H9 (cell line): ENCODE data around the gene BIRC7. TPM values are rescaled to one million over a fixed set of nuclear protein-coding genes. Genes with fewer than 3 reads are reported as not detected.

Experiments
- DNase-seq: peaks from one replicate; pipeline ENCODE4 v3.0.0-alpha.2; 2017
- H2AFZ ChIP-seq: one replicate; pipeline ENCODE4 v1.6.1; 2013; ENCODE audit warnings: mild to moderate bottlenecking, low read length, control low read depth, moderate library complexity
- H2AK5ac ChIP-seq: 2 replicates; pipeline ENCODE4 v1.6.1; 2013; ENCODE audit warnings: low read length, control low read depth, mixed read lengths; ENCODE audit not compliant: insufficient read length
- H2BK120ac ChIP-seq: one replicate; pipeline ENCODE4 v1.6.1; 2013; ENCODE audit warnings: low read depth, mild to moderate bottlenecking, low read length, control low read depth, inconsistent platforms; ENCODE audit not compliant: poor library complexity, severe bottlenecking
- H2BK12ac ChIP-seq: 2 replicates; pipeline ENCODE4 v1.6.1; 2013; ENCODE audit warnings: low read length, control low read depth, mixed read lengths, low read depth; ENCODE audit not compliant: insufficient read length
- H2BK15ac ChIP-seq: 2 replicates; pipeline ENCODE4 v1.6.1; 2013; ENCODE audit warnings: low read depth, low read length, control low read depth
- H2BK20ac ChIP-seq: one replicate; pipeline ENCODE4 v1.6.1; 2013; ENCODE audit warnings: low read depth, mild to moderate bottlenecking, low read length, control low read depth, inconsistent platforms; ENCODE audit not compliant: poor library complexity, severe bottlenecking
- H2BK5ac ChIP-seq: 2 replicates; pipeline ENCODE4 v1.6.1; 2013; ENCODE audit warnings: low read length, control low read depth, mixed read lengths; ENCODE audit not compliant: insufficient read length
- H3K14ac ChIP-seq: 2 replicates; pipeline ENCODE4 v1.6.1; 2013; ENCODE audit warnings: low read length, control low read depth; ENCODE audit not compliant: insufficient read depth
- H3K18ac ChIP-seq: 2 replicates; pipeline ENCODE4 v1.6.1; 2013; ENCODE audit warnings: low read depth, mild to moderate bottlenecking, mixed read lengths, low read length, control low read depth; ENCODE audit not compliant: insufficient read length
- H3K23ac ChIP-seq: 2 replicates; pipeline ENCODE4 v1.6.1; 2013; ENCODE audit warnings: low read length, control low read depth, mixed read lengths, low read depth; ENCODE audit not compliant: insufficient read length
- H3K23me2 ChIP-seq: 2 replicates; pipeline ENCODE4 v1.6.1; 2013; ENCODE audit warnings: low read depth, mild to moderate bottlenecking, mixed read lengths, low read length, control low read depth; ENCODE audit not compliant: insufficient read length, poor library complexity, severe bottlenecking
- H3K27ac ChIP-seq: 2 replicates; pipeline ENCODE4 v1.5.1; 2013; ENCODE audit warnings: low read length, control low read depth, mixed read lengths, low read depth; ENCODE audit not compliant: insufficient read length
- H3K27me3 ChIP-seq: 2 replicates; pipeline ENCODE4 v1.6.1; 2013; ENCODE audit warnings: low read length, control low read depth, inconsistent platforms; ENCODE audit not compliant: insufficient read depth
- H3K4ac ChIP-seq: 2 replicates; pipeline ENCODE4 v1.6.1; 2013; ENCODE audit warnings: low read depth, mild to moderate bottlenecking, control low read depth, inconsistent platforms, low read length, moderate library complexity
- H3K4me1 ChIP-seq: 2 replicates; pipeline ENCODE4 v1.6.1; 2013; ENCODE audit warnings: low read length, control low read depth, inconsistent platforms; ENCODE audit not compliant: insufficient read depth
- H3K4me2 ChIP-seq: 2 replicates; pipeline ENCODE4 v1.6.1; 2013; ENCODE audit warnings: low read length, control low read depth, mixed read lengths; ENCODE audit not compliant: insufficient read length, insufficient read depth
- H3K56ac ChIP-seq: 2 replicates; pipeline ENCODE4 v1.6.1; 2013; ENCODE audit warnings: low read depth, mild to moderate bottlenecking, mixed read lengths, low read length, control low read depth; ENCODE audit not compliant: insufficient read length
- H3K79me1 ChIP-seq: 2 replicates; pipeline ENCODE4 v1.6.1; 2013; ENCODE audit warnings: low read depth, mild to moderate bottlenecking, moderate library complexity, low read length, control low read depth, inconsistent platforms; ENCODE audit not compliant: insufficient read depth, poor library complexity, severe bottlenecking
- H3K79me2 ChIP-seq: 2 replicates; pipeline ENCODE4 v1.6.1; 2013; ENCODE audit warnings: low read length, control low read depth, inconsistent platforms; ENCODE audit not compliant: insufficient read depth
- H3K9ac ChIP-seq: 2 replicates; pipeline ENCODE4 v1.6.1; 2013; ENCODE audit warnings: low read length, control low read depth, mixed read lengths; ENCODE audit not compliant: insufficient read length; ENCODE audit errors: extremely low read depth
- H3K9me3 ChIP-seq: one replicate; pipeline ENCODE4 v1.6.1; 2013; ENCODE audit warnings: low read depth, low read length, inconsistent platforms; ENCODE audit not compliant: control insufficient read depth
- H3T11ph ChIP-seq: one replicate; pipeline ENCODE4 v1.6.1; 2013; ENCODE audit warnings: mild to moderate bottlenecking, low read length, control low read depth, inconsistent platforms
- H4K20me1 ChIP-seq: one replicate; pipeline ENCODE4 v1.6.1; 2013; ENCODE audit not compliant: control insufficient read depth, insufficient read length, insufficient read depth
- H4K5ac ChIP-seq: 2 replicates; pipeline ENCODE4 v1.6.1; 2013; ENCODE audit warnings: low read depth, mild to moderate bottlenecking, mixed read lengths, low read length, control low read depth; ENCODE audit not compliant: insufficient read length
- H4K8ac ChIP-seq: replicated peaks from 2 replicates; pipeline ENCODE4 v1.6.1; 2013; ENCODE audit warnings: low read length, control low read depth, mixed read lengths, low read depth; ENCODE audit not compliant: insufficient read length
- H4K91ac ChIP-seq: 2 replicates; pipeline ENCODE4 v1.6.1; 2013; ENCODE audit warnings: low read depth, mild to moderate bottlenecking, moderate library complexity, mixed read lengths, low read length, control low read depth; ENCODE audit not compliant: insufficient read length
- H3K27ac Mint-ChIP-seq, 3 experiments: 2 replicates in 2 of 3; 3 replicates in 1 of 3; pipeline ENCODE4 v1.8.0; 2020 to 2021; ENCODE audit warnings: mixed read lengths in 3 of 3, mild to moderate bottlenecking in 1 of 3, moderate library complexity in 1 of 3
- H3K27me3 Mint-ChIP-seq: 2 replicates; pipeline ENCODE4 v1.8.0; 2021; ENCODE audit warnings: low read depth, mild to moderate bottlenecking, moderate library complexity, mixed read lengths
- H3K36me3 Mint-ChIP-seq, 3 experiments: 2 replicates in 2 of 3; 3 replicates in 1 of 3; pipeline ENCODE4 v1.8.0; 2020 to 2021; ENCODE audit warnings: low read depth in 3 of 3, mixed read lengths in 3 of 3; ENCODE audit not compliant: insufficient read depth in 1 of 3
- H3K4me1 Mint-ChIP-seq, 2 experiments: 2 replicates each; pipeline ENCODE4 v1.8.0; 2020; ENCODE audit warnings: mixed read lengths in 2 of 2
- H3K4me3 Mint-ChIP-seq, 2 experiments: 2 replicates in 1 of 2; 3 replicates in 1 of 2; pipeline ENCODE4 v1.8.0; 2020 to 2021; ENCODE audit warnings: mild to moderate bottlenecking in 2 of 2, mixed read lengths in 2 of 2, moderate library complexity in 1 of 2
- H3K9me3 Mint-ChIP-seq, 2 experiments: 2 replicates in 1 of 2; 3 replicates in 1 of 2; pipeline ENCODE4 v1.8.0; 2020; ENCODE audit warnings: mild to moderate bottlenecking in 2 of 2, mixed read lengths in 2 of 2, moderate library complexity in 1 of 2
- CTCF ChIP-seq: fragments of 200-600 bp; sonication (generic); conservative IDR thresholded peaks from 3 replicates; pipeline ENCODE4 v1.8.0; 2021; ENCODE audit warnings: antibody characterized with exemption, mild to moderate bottlenecking
- WGBS: extraction: QIAGEN DNeasy Blood & Tissue Kit; methylation state at CpG from one replicate; pipeline ENCODE4 v1.1.7; 2013; ENCODE audit warnings: missing lambda C conversion rate, low lambda C conversion rate, mixed read lengths; ENCODE audit not compliant: insufficient read length; ENCODE audit errors: extremely low coverage; 5-methylcytosine and 5-hydroxymethylcytosine counted together
- total RNA-seq: library from RNA; stranded (reverse); gene quantifications from 2 replicates; pipeline ENCODE4 v1.2.1, GENCODE V29; 2021

Gene BIRC7
- total RNA-seq, 1 experiment from 2014 or later: not detected

DNA sequence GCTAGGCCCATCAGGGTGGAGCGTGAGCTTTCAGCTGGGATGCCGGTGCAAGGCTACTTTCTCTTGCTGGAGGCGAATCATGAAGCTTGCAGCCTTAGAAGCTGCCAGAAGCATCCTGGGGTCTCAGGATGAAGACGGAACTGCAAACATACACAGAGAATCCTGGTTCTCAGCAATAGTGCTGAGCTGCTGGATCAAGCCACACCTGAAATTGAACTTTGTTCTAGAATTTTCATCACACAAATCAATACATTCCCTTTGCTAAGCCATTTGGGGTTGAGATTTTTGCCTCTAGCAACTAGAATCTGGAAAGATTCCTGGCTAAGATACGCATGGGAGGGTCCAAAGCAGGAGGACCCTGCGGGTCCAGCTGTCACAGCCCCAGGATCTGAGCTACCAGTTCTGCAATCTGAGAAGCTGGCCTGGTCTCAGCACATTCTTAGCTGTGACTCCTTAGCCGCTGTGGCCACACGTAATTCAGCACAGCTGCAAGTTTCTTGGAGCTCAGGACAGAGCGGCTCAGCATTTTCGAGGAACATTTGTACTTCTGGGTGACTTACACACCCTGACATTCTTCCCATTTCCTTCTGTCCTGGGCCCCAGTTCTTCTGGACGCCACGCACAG is 30.3 kb downstream of the BIRC7 start:
- DNase-seq: no peak
- Histone ChIP-seq H3T11ph (no peak overlapping the region), H2BK20ac (no peak overlapping the region), H3K56ac (no peak overlapping the region), H4K5ac (no peak overlapping the region), H3K14ac (no peak overlapping the region), H2AFZ (no peak overlapping the region), H3K79me2 (no peaks in the 10 kb centered on the region), H3K27ac (no peak overlapping the region), H2BK15ac (no peak overlapping the region), H3K9me3 (no peaks in the 10 kb centered on the region), H3K4me1 (no peaks in the 10 kb centered on the region; the same call in 1 of the 2 replicates), H2BK5ac (no peak overlapping the region), H2BK120ac (no peak overlapping the region), H3K23ac (no peak overlapping the region), H3K4ac (no peak overlapping the region), H2AK5ac (no peak overlapping the region), H4K8ac (no peak overlapping the region), H3K27me3 (no peaks in the 10 kb centered on the region), H3K9ac (no peak overlapping the region), H2BK12ac (no peak overlapping the region), H4K91ac (no peak overlapping the region), H3K23me2 (no peaks in the 10 kb centered on the region), H3K18ac (no peak overlapping the region), H3K79me1 (no peaks in the 10 kb centered on the region), H3K4me2 (no peak overlapping the region), H4K20me1 (no peaks in the 10 kb centered on the region)
- H3K27ac Mint-ChIP-seq: no peak overlapping the region
- peaks cover 15% of the 10 kb centered on the region for H3K27me3 Mint-ChIP-seq
- no peak overlapping the region for H3K4me3 Mint-ChIP-seq
- H3K36me3 Mint-ChIP-seq: no peaks in the 10 kb centered on the region
- H3K9me3 Mint-ChIP-seq: no peaks in the 10 kb centered on the region
- H3K4me1 Mint-ChIP-seq: peaks cover 11 to 35% of the 10 kb centered on the region in 2 experiments
- no CpG with 5 or more reads among the region's 12 CpGs for WGBS
- TF ChIP-seq CTCF: no peak
